Nephron progenitor cell (in vitro differentiated cells): ENCODE results near the gene CAPN13.

Source experiments
- DNase-seq: peaks from one replicate; pipeline ENCODE4 v3.0.0; 2021
- H3K27ac Mint-ChIP-seq: 2 replicates; pipeline ENCODE4 v1.8.0; 2021; ENCODE audit warnings: mild to moderate bottlenecking, moderate library complexity, mixed read lengths
- H3K27me3 Mint-ChIP-seq: 2 replicates; pipeline ENCODE4 v1.8.0; 2021; ENCODE audit warnings: mild to moderate bottlenecking, low read depth, mixed read lengths; ENCODE audit not compliant: poor library complexity
- H3K36me3 Mint-ChIP-seq: 2 replicates; pipeline ENCODE4 v1.8.0; 2021; ENCODE audit warnings: low read depth, mixed read lengths
- H3K4me1 Mint-ChIP-seq: 2 replicates; pipeline ENCODE4 v1.8.0; 2021; ENCODE audit warnings: mixed read lengths
- H3K4me3 Mint-ChIP-seq: 2 replicates; pipeline ENCODE4 v1.8.0; 2021; ENCODE audit warnings: mild to moderate bottlenecking, moderate library complexity, mixed read lengths
- H3K9me3 Mint-ChIP-seq: 2 replicates; pipeline ENCODE4 v1.8.0; 2021; ENCODE audit warnings: mild to moderate bottlenecking, moderate library complexity, mixed read lengths
- CTCF ChIP-seq: fragments of 200-600 bp; sonication (generic); IDR thresholded peaks from 2 replicates; pipeline ENCODE4 v1.5.0; 2021; ENCODE audit warnings: antibody characterized with exemption

CAPN13 gene

GRCh38 chr2:30681022-30681421 is 126.2 kb downstream of the CAPN13 start:
- H3K27me3 Mint-ChIP-seq, result peaks cover 11% of the 10 kb centered on the region
- no peak overlapping the region for H3K27ac Mint-ChIP-seq
- no peak for DNase-seq
- peaks cover 8% of the 10 kb centered on the region for H3K9me3 Mint-ChIP-seq
- no peak overlapping the region for H3K4me3 Mint-ChIP-seq
- H3K36me3 Mint-ChIP-seq, result no peaks in the 10 kb centered on the region
- H3K4me1 Mint-ChIP-seq, result peaks cover 36% of the 10 kb centered on the region
- no peak for TF ChIP-seq CTCF

- Mint-ChIP-seq H3K9me3 (peaks cover 8% of the 10 kb centered on the region), H3K27ac (no peak overlapping the region)
Observed at GRCh38 chr2:30680121-30680520, 127.1 kb downstream of the CAPN13 start.

GRCh38 chr2:30679426-30680088 is 127.7 kb downstream of the CAPN13 start:
- Mint-ChIP-seq H3K27me3 (peaks cover 11% of the 10 kb centered on the region), H3K4me3 (no peak overlapping the region), H3K4me1 (peaks cover 26% of the 10 kb centered on the region), H3K9me3 (peaks cover 9% of the 10 kb centered on the region), H3K27ac (peak overlapping the region; percentile 84), H3K36me3 (no peaks in the 10 kb centered on the region)
- no peak for TF ChIP-seq CTCF
- DNase-seq, result no peak

More at GRCh38 chr2:30680121-30680520, 127.1 kb downstream of the CAPN13 start:
- peaks cover 27% of the 10 kb centered on the region for H3K4me1 Mint-ChIP-seq
- no peak for DNase-seq
- no peak overlapping the region for H3K4me3 Mint-ChIP-seq
- TF ChIP-seq CTCF, result no peak
- no peaks in the 10 kb centered on the region for H3K36me3 Mint-ChIP-seq
- peaks cover 11% of the 10 kb centered on the region for H3K27me3 Mint-ChIP-seq

- H3K36me3 Mint-ChIP-seq, result no peaks in the 10 kb centered on the region
- peaks cover 7% of the 10 kb centered on the region for H3K9me3 Mint-ChIP-seq
- no peak overlapping the region for H3K4me3 Mint-ChIP-seq
- peaks cover 26% of the 10 kb centered on the region for H3K4me1 Mint-ChIP-seq
- peak overlapping the region; percentile 84 for H3K27ac Mint-ChIP-seq
- H3K27me3 Mint-ChIP-seq, result peaks cover 11% of the 10 kb centered on the region
- no peak for DNase-seq
- TF ChIP-seq CTCF, result no peak
Observed at GRCh38 chr2:30678410-30679137, 128.7 kb downstream of the CAPN13 start.

GRCh38 chr2:30677861-30678385 is 129.3 kb downstream of the CAPN13 start:
- Mint-ChIP-seq H3K9me3 (peaks cover 4% of the 10 kb centered on the region), H3K27me3 (peaks cover 11% of the 10 kb centered on the region), H3K4me3 (no peak overlapping the region), H3K4me1 (peaks cover 26% of the 10 kb centered on the region), H3K27ac (peak overlapping the region; percentile 50), H3K36me3 (no peaks in the 10 kb centered on the region)
- TF ChIP-seq CTCF, result no peak
- DNase-seq, result no peak
